OCI-LY7 (cell line): ENCODE data around the gene ATP6V0A1.

Source experiments
- EZH2phosphoT487 ChIP-seq: fragments of 200-600 bp; sonication (generic); IDR thresholded peaks from 2 replicates; pipeline ENCODE4 v1.6.1; 2018; ENCODE audit warnings: low read depth, borderline replicate concordance, mild to moderate bottlenecking, mixed run types, antibody characterized with exemption, low read length, moderate library complexity, mixed read lengths
- TF ChIP-seq, protein P1 (sequence below): fragments of 200-600 bp; sonication (generic); conservative IDR thresholded peaks from 2 replicates; pipeline ENCODE4 v1.5.1; 2014; ENCODE audit warnings: mild to moderate bottlenecking, antibody characterized with exemption, low read length, moderate library complexity, mixed read lengths

DNA sequence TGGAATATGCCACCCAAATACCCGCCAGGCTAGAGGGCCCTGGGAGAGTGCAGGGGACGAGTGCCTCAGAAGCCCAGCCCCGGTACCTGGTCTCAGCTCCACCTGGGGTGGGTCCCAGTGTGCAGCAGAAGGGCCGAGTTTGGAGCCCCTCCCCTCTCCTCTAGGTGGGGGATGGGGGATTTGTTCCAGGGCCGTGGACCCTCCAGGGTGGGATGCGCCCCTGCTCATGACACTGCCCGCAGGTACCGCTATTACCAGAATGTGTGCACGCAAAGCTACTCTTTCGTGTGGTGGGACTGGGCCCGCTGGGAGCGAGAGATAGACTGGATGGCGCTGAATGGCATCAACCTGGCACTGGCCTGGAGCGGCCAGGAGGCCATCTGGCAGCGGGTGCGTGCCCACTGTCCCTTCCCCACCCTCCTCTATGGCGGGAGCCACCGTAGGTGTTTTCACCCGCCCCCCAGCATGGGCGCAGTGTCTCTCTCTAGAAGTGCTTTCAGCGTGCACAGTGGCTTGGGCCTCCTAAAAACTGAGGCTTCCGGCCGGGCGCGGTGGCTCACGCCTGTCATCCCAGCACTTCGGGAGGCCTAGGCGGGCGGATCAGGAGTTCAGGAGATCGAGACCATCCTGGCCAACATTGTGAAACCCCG, 78.6 kb downstream of the ATP6V0A1 start:
- TF ChIP-seq, protein P1, sequence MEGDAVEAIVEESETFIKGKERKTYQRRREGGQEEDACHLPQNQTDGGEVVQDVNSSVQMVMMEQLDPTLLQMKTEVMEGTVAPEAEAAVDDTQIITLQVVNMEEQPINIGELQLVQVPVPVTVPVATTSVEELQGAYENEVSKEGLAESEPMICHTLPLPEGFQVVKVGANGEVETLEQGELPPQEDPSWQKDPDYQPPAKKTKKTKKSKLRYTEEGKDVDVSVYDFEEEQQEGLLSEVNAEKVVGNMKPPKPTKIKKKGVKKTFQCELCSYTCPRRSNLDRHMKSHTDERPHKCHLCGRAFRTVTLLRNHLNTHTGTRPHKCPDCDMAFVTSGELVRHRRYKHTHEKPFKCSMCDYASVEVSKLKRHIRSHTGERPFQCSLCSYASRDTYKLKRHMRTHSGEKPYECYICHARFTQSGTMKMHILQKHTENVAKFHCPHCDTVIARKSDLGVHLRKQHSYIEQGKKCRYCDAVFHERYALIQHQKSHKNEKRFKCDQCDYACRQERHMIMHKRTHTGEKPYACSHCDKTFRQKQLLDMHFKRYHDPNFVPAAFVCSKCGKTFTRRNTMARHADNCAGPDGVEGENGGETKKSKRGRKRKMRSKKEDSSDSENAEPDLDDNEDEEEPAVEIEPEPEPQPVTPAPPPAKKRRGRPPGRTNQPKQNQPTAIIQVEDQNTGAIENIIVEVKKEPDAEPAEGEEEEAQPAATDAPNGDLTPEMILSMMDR, result no peak
- no peak for TF ChIP-seq EZH2phosphoT487
